Neural progenitor cell (in vitro differentiated cells): ENCODE results near the gene RACGAP1. TPM values are rescaled to one million over a fixed set of nuclear protein-coding genes. Genes with fewer than 3 reads are reported as not detected.
"Not testable (repeated sequence)": the region's sequence is repeated elsewhere in the genome, so short reads cannot be mapped to it uniquely, and the experiment has no call there.

Experiments
- DNase-seq: peaks from one replicate; pipeline ENCODE4 v3.0.0-alpha.2; 2016; ENCODE audit warnings: low spot score
- H2AFZ ChIP-seq: fragments of 200-600 bp; sonication (generic); replicated peaks from 2 replicates; pipeline ENCODE4 v1.6.1; 2016; ENCODE audit warnings: antibody characterized with exemption
- H3F3A ChIP-seq: fragments of 200-600 bp; sonication (generic); 2 replicates; pipeline ENCODE4 v1.6.1; 2016; ENCODE audit warnings: antibody characterized with exemption, low read depth
- H3K27ac ChIP-seq: fragments of 200-600 bp; sonication (generic); 2 replicates; pipeline ENCODE4 v1.5.1; 2016; ENCODE audit warnings: mild to moderate bottlenecking
- H3K27me3 ChIP-seq: fragments of 200-600 bp; sonication (generic); 2 replicates; pipeline ENCODE4 v1.6.1; 2016; ENCODE audit warnings: mild to moderate bottlenecking, moderate library complexity
- H3K36me3 ChIP-seq: fragments of 200-600 bp; sonication (generic); 2 replicates; pipeline ENCODE4 v1.5.1; 2016
- H3K4me1 ChIP-seq: fragments of 200-600 bp; sonication (generic); 2 replicates; pipeline ENCODE4 v1.6.1; 2016; ENCODE audit warnings: mixed run types
- H3K4me2 ChIP-seq: fragments of 200-600 bp; sonication (generic); 2 replicates; pipeline ENCODE4 v1.6.1; 2016
- H3K4me3 ChIP-seq: fragments of 200-600 bp; sonication (generic); 2 replicates; pipeline ENCODE4 v1.5.1; 2016
- H3K79me2 ChIP-seq: fragments of 200-600 bp; sonication (generic); 2 replicates; pipeline ENCODE4 v1.6.1; 2016; ENCODE audit warnings: low read depth
- H3K9ac ChIP-seq: fragments of 200-600 bp; sonication (generic); 2 replicates; pipeline ENCODE4 v1.6.1; 2016
- H3K9me3 ChIP-seq: fragments of 200-600 bp; sonication (generic); 2 replicates; pipeline ENCODE4 v1.5.1; 2016; ENCODE audit warnings: low read depth
- H4K20me1 ChIP-seq: fragments of 200-600 bp; sonication (generic); 2 replicates; pipeline ENCODE4 v1.6.1; 2016; ENCODE audit warnings: low read depth
- H3K27ac Mint-ChIP-seq: 3 replicates; pipeline ENCODE4 v1.8.0; 2021; ENCODE audit warnings: mixed read lengths
- H3K27me3 Mint-ChIP-seq: 2 replicates; pipeline ENCODE4 v1.8.0; 2022; ENCODE audit warnings: low read depth, mild to moderate bottlenecking, inconsistent platforms, moderate library complexity, mixed read lengths; ENCODE audit not compliant: insufficient read depth
- H3K36me3 Mint-ChIP-seq: 3 replicates; pipeline ENCODE4 v1.8.0; 2021; ENCODE audit warnings: mixed read lengths
- H3K4me1 Mint-ChIP-seq: 3 replicates; pipeline ENCODE4 v1.8.0; 2021; ENCODE audit warnings: mixed read lengths
- H3K4me3 Mint-ChIP-seq: 3 replicates; pipeline ENCODE4 v1.8.0; 2021; ENCODE audit warnings: mild to moderate bottlenecking, moderate library complexity, mixed read lengths
- H3K9me3 Mint-ChIP-seq: 3 replicates; pipeline ENCODE4 v1.8.0; 2020; ENCODE audit warnings: mixed read lengths
- CTCF ChIP-seq: fragments of 200-600 bp; sonication (generic); IDR thresholded peaks from 2 replicates; pipeline ENCODE4 v1.5.1; 2017; ENCODE audit warnings: antibody characterized with exemption, mild to moderate bottlenecking
- EZH2 ChIP-seq: fragments of 200-600 bp; sonication (generic); IDR thresholded peaks from 2 replicates; pipeline ENCODE4 v1.6.1; 2017; ENCODE audit warnings: antibody characterized with exemption, mild to moderate bottlenecking, moderate library complexity
- EZH2phosphoT487 ChIP-seq: fragments of 200-600 bp; sonication (generic); IDR thresholded peaks from 2 replicates; pipeline ENCODE4 v1.6.1; 2017; ENCODE audit warnings: antibody characterized with exemption
- total RNA-seq: library from RNA; depleted of rRNA; stranded (reverse); fragments of >200 nt; gene quantifications from 2 replicates; pipeline ENCODE4 v1.2.3, GENCODE V29; 2015; ENCODE audit warnings: low replicate concordance

Gene RACGAP1
- total RNA-seq, 1 donor from 2014 or later: 149 TPM

- Mint-ChIP-seq H3K27me3 (peaks cover 3% of the 10 kb centered on the region), H3K4me3 (no peak overlapping the region), H3K4me1 (peaks cover 27% of the 10 kb centered on the region), H3K9me3 (no peaks in the 10 kb centered on the region), H3K36me3 (peaks cover 22% of the 10 kb centered on the region), H3K27ac (no peak overlapping the region)
- Histone ChIP-seq H3K27me3 (no peaks in the 10 kb centered on the region), H3K9me3 (no peaks in the 10 kb centered on the region), H2AFZ (no peak overlapping the region), H3K79me2 (no peaks in the 10 kb centered on the region), H3F3A (peaks cover 20% of the 10 kb centered on the region), H3K4me1 (peaks cover 16% of the 10 kb centered on the region), H3K4me2 (no peak overlapping the region), H3K27ac (no peak overlapping the region), H3K9ac (no peak overlapping the region), H4K20me1 (peaks cover 18% of the 10 kb centered on the region), H3K36me3 (peaks cover 3% of the 10 kb centered on the region), H3K4me3 (no peak overlapping the region)
- no peak for DNase-seq
- TF ChIP-seq EZH2phosphoT487 (no peak), EZH2 (no peak), CTCF (no peak)
Observed at GRCh38 chr12:49987625-49988303, 37.5 kb downstream of the RACGAP1 start.

GRCh38 chr12:49986476-49986875 is 38.8 kb downstream of the RACGAP1 start:
- H3K36me3 Mint-ChIP-seq: peaks cover 17% of the 10 kb centered on the region

GRCh38 chr12:49985981-49986380 is 39.3 kb downstream of the RACGAP1 start:
- H3K9me3 ChIP-seq: no peaks in the 10 kb centered on the region
- H3K9me3 Mint-ChIP-seq: no peaks in the 10 kb centered on the region
- peaks cover 6% of the 10 kb centered on the region for H3K27me3 Mint-ChIP-seq
- H3K27ac ChIP-seq: no peak overlapping the region
- H3K4me1 Mint-ChIP-seq: peaks cover 34% of the 10 kb centered on the region
- TF ChIP-seq CTCF (no peak), EZH2phosphoT487 (no peak), EZH2 (no peak)
- H3F3A ChIP-seq: peaks cover 24% of the 10 kb centered on the region
- peaks cover 20% of the 10 kb centered on the region for H3K4me1 ChIP-seq
- peaks cover 17% of the 10 kb centered on the region for H3K36me3 Mint-ChIP-seq
- no peak overlapping the region for H3K4me3 ChIP-seq
- peaks cover 1% of the 10 kb centered on the region for H3K36me3 ChIP-seq
- no peak overlapping the region for H3K4me3 Mint-ChIP-seq
- H3K27me3 ChIP-seq: no peaks in the 10 kb centered on the region
- no peak overlapping the region for H3K9ac ChIP-seq
- no peak overlapping the region for H3K4me2 ChIP-seq
- H2AFZ ChIP-seq: no peak overlapping the region
- H4K20me1 ChIP-seq: peaks cover 18% of the 10 kb centered on the region
- no peak for DNase-seq
- H3K79me2 ChIP-seq: no peaks in the 10 kb centered on the region
- no peak overlapping the region for H3K27ac Mint-ChIP-seq

More at GRCh38 chr12:49986476-49986875, 38.8 kb downstream of the RACGAP1 start:
- H3K36me3 ChIP-seq, H3K9ac ChIP-seq, H3K27me3 ChIP-seq, H3K4me3 ChIP-seq, DNase-seq, H3K27ac Mint-ChIP-seq, H3K9me3 ChIP-seq, H3K9me3 Mint-ChIP-seq, H3K4me2 ChIP-seq, H3K27me3 Mint-ChIP-seq, H3K27ac ChIP-seq, H3K79me2 ChIP-seq, H2AFZ ChIP-seq, H3K4me3 Mint-ChIP-seq: not testable (repeated sequence)
- peaks cover 20% of the 10 kb centered on the region for H3F3A ChIP-seq
- peaks cover 16% of the 10 kb centered on the region for H3K4me1 ChIP-seq
- peaks cover 31% of the 10 kb centered on the region for H3K4me1 Mint-ChIP-seq
- H4K20me1 ChIP-seq: peaks cover 18% of the 10 kb centered on the region
